Effector memory CD4-positive, alpha-beta T cell (primary cell): Measurements from ENCODE around the gene GPC2.
"Not testable (repeated sequence)": the region's sequence is repeated elsewhere in the genome, so short reads cannot be mapped to it uniquely, and the experiment has no call there.

ENCODE experiments used
- DNase-seq, 3 donors: peaks; one replicate each; pipeline ENCODE4 v3.0.0-alpha.2; 2020
- H3K27ac ChIP-seq: 2 replicates; pipeline ENCODE4 v1.7.0; 2013; ENCODE audit warnings: mild to moderate bottlenecking, low read length, moderate library complexity; ENCODE audit not compliant: insufficient read depth, poor library complexity, severe bottlenecking
- H3K27me3 ChIP-seq: replicated peaks from 2 replicates; pipeline ENCODE4 v1.7.0; 2013; ENCODE audit warnings: mild to moderate bottlenecking, low read length; ENCODE audit not compliant: insufficient read depth, control insufficient read depth, poor library complexity, severe bottlenecking
- H3K36me3 ChIP-seq: 2 replicates; pipeline ENCODE4 v1.7.0; 2013; ENCODE audit warnings: mild to moderate bottlenecking, low read length, moderate library complexity; ENCODE audit not compliant: control insufficient read depth, insufficient read depth
- H3K4me1 ChIP-seq: 2 replicates; pipeline ENCODE4 v1.7.0; 2013; ENCODE audit warnings: low read length, mild to moderate bottlenecking; ENCODE audit not compliant: control insufficient read depth, insufficient read depth, poor library complexity, severe bottlenecking
- H3K4me3 ChIP-seq: 2 replicates; pipeline ENCODE4 v1.7.0; 2013; ENCODE audit warnings: low read length, low read depth, mild to moderate bottlenecking; ENCODE audit not compliant: insufficient read depth, poor library complexity, severe bottlenecking
- H3K9me3 ChIP-seq: 2 replicates; pipeline ENCODE4 v1.7.0; 2013; ENCODE audit warnings: mild to moderate bottlenecking, low read length, moderate library complexity; ENCODE audit not compliant: control insufficient read depth

Gene GPC2

GRCh38 chr7:100204454-100204853 lies 27.3 kb upstream of the GPC2 start:
- Histone ChIP-seq H3K4me1 (peaks cover 4% of the 10 kb centered on the region), H3K4me3 (no peak overlapping the region), H3K27ac (no peak overlapping the region), H3K36me3 (no peaks in the 10 kb centered on the region), H3K27me3 (no peaks in the 10 kb centered on the region), H3K9me3 (no peaks in the 10 kb centered on the region)
- no peak for DNase-seq

GRCh38 chr7:100200693-100201092 lies 23.5 kb upstream of the GPC2 start:
- H3K27me3 ChIP-seq = no peaks in the 10 kb centered on the region
- no peaks in the 10 kb centered on the region for H3K36me3 ChIP-seq
- DNase-seq = no peak
- no peak overlapping the region for H3K27ac ChIP-seq
- no peaks in the 10 kb centered on the region for H3K4me1 ChIP-seq
- no peak overlapping the region for H3K4me3 ChIP-seq
- no peaks in the 10 kb centered on the region for H3K9me3 ChIP-seq

- H3K27ac ChIP-seq = no peak overlapping the region
- H3K4me1 ChIP-seq = no peaks in the 10 kb centered on the region
- H3K9me3 ChIP-seq = no peaks in the 10 kb centered on the region
- no peaks in the 10 kb centered on the region for H3K36me3 ChIP-seq
- DNase-seq = no peak
- no peaks in the 10 kb centered on the region for H3K27me3 ChIP-seq
- H3K4me3 ChIP-seq = no peak overlapping the region
These were observed 21.1 kb upstream of the GPC2 start for GRCh38 chr7:100198266-100198665.

GRCh38 chr7:100195901-100196322 lies 18.7 kb upstream of the GPC2 start:
- not testable (repeated sequence) for H3K27me3 ChIP-seq, H3K4me3 ChIP-seq, H3K4me1 ChIP-seq, H3K27ac ChIP-seq, H3K36me3 ChIP-seq, H3K9me3 ChIP-seq, DNase-seq

- no peak overlapping the region for H3K4me3 ChIP-seq
- H3K27ac ChIP-seq = no peak overlapping the region
- no peak for DNase-seq
These were observed 18.0 kb upstream of the GPC2 start for GRCh38 chr7:100195222-100195621.

GRCh38 chr7:100192969-100193368 lies 15.8 kb upstream of the GPC2 start:
- Histone ChIP-seq H3K36me3 (no peaks in the 10 kb centered on the region), H3K4me1 (no peaks in the 10 kb centered on the region), H3K27ac (no peak overlapping the region), H3K9me3 (no peaks in the 10 kb centered on the region), H3K4me3 (no peak overlapping the region), H3K27me3 (no peaks in the 10 kb centered on the region)
- no peak for DNase-seq

More at GRCh38 chr7:100195222-100195621, 18.0 kb upstream of the GPC2 start:
- H3K9me3 ChIP-seq = no peaks in the 10 kb centered on the region
- H3K27me3 ChIP-seq = no peaks in the 10 kb centered on the region
- no peaks in the 10 kb centered on the region for H3K4me1 ChIP-seq
- H3K36me3 ChIP-seq = no peaks in the 10 kb centered on the region

GRCh38 chr7:100192281-100192862 lies 15.2 kb upstream of the GPC2 start:
- not testable (repeated sequence) for H3K36me3 ChIP-seq, H3K4me1 ChIP-seq, DNase-seq, H3K4me3 ChIP-seq, H3K27me3 ChIP-seq, H3K9me3 ChIP-seq, H3K27ac ChIP-seq

- no peaks in the 10 kb centered on the region for H3K4me1 ChIP-seq
- H3K27me3 ChIP-seq = no peaks in the 10 kb centered on the region
These were observed 14.6 kb upstream of the GPC2 start for GRCh38 chr7:100191775-100192174.

GRCh38 chr7:100190048-100190711 lies 13.0 kb upstream of the GPC2 start:
- Histone ChIP-seq H3K27me3 (no peaks in the 10 kb centered on the region), H3K27ac (no peak overlapping the region), H3K4me1 (no peaks in the 10 kb centered on the region), H3K9me3 (no peaks in the 10 kb centered on the region), H3K36me3 (no peaks in the 10 kb centered on the region), H3K4me3 (no peak overlapping the region)
- DNase-seq = no peak

More at GRCh38 chr7:100191775-100192174, 14.6 kb upstream of the GPC2 start:
- H3K36me3 ChIP-seq = no peaks in the 10 kb centered on the region
- H3K9me3 ChIP-seq = no peaks in the 10 kb centered on the region
- no peak overlapping the region for H3K4me3 ChIP-seq
- H3K27ac ChIP-seq = no peak overlapping the region
- no peak for DNase-seq

GRCh38 chr7:100189061-100189460 lies 11.9 kb upstream of the GPC2 start:
- DNase-seq = no peak
- no peaks in the 10 kb centered on the region for H3K9me3 ChIP-seq
- no peaks in the 10 kb centered on the region for H3K27me3 ChIP-seq
- no peak overlapping the region for H3K4me3 ChIP-seq
- H3K27ac ChIP-seq = no peak overlapping the region
- H3K4me1 ChIP-seq = no peaks in the 10 kb centered on the region
- no peaks in the 10 kb centered on the region for H3K36me3 ChIP-seq
